ENCODE data around the gene ZMYND10. TPM values are rescaled to one million over a fixed set of nuclear protein-coding genes. Genes with fewer than 3 reads are reported as not detected.
"Not testable (repeated sequence)": the region's sequence is repeated elsewhere in the genome, so short reads cannot be mapped to it uniquely, and the experiment has no call there.

The ZMYND10 gene
- total RNA-seq, 1 experiment from 2014 or later, result 0.67 TPM

- BruUV-seq (replicated peaks), result no TSS peak
- ChIA-PET POLR2A (ENCODE audit: low non-redundant PET) (no interaction called here), CTCF (no interaction called here)
- DNase-seq (ENCODE audit: low spot score), result no peak
- Histone ChIP-seq H3K27me3 (replicated peaks; ENCODE audit: insufficient read depth, low read depth, low read length, poor library complexity) (no peaks in the 10 kb centered on the region), H3K36me3 (ENCODE audit: insufficient read depth, low read length, poor library complexity, severe bottlenecking) (no peaks in the 10 kb centered on the region), H3K9me3 (ENCODE audit: low read depth, low read length, poor library complexity, severe bottlenecking) (no peaks in the 10 kb centered on the region), H3K27ac (ENCODE audit: low read depth, low read length, poor library complexity, severe bottlenecking) (no peak overlapping the region), H3K4me3 (ENCODE audit: low read depth, low read length, poor library complexity, severe bottlenecking) (no peak overlapping the region), H3K4me1 (ENCODE audit: insufficient read depth, low read length, poor library complexity, severe bottlenecking) (peaks cover under 1% of the 10 kb centered on the region)
- no peak for TF ChIP-seq CTCF (conservative IDR thresholded peaks at IDR 0.05; ENCODE audit: low read depth, low read length)
- no peak for TF ChIP-seq EZH2 (IDR thresholded peaks at IDR 0.05; ENCODE audit: borderline replicate concordance, low read depth, low read length, poor library complexity, severe bottlenecking)
- intact Hi-C loops (cut with micrococcal nuclease; ENCODE audit: unreplicated experiment), result no loop called here
Observed at GRCh38 chr3:50316657-50317242, 28.8 kb downstream of the ZMYND10 start.

- no TSS peak for BruUV-seq (replicated peaks)
- ChIA-PET CTCF (no interaction called here), POLR2A (ENCODE audit: low non-redundant PET) (no interaction called here)
- H3K27me3 ChIP-seq (replicated peaks; ENCODE audit: insufficient read depth, low read depth, low read length, poor library complexity), result no peaks in the 10 kb centered on the region
- no peak overlapping the region for H3K4me3 ChIP-seq (ENCODE audit: low read depth, low read length, poor library complexity, severe bottlenecking)
- no peak for DNase-seq (ENCODE audit: low spot score)
- H3K27ac ChIP-seq (ENCODE audit: low read depth, low read length, poor library complexity, severe bottlenecking), result no peak overlapping the region
- H3K36me3 ChIP-seq (ENCODE audit: insufficient read depth, low read length, poor library complexity, severe bottlenecking), result no peaks in the 10 kb centered on the region
- no peaks in the 10 kb centered on the region for H3K9me3 ChIP-seq (ENCODE audit: low read depth, low read length, poor library complexity, severe bottlenecking)
- no peak for TF ChIP-seq EZH2 (IDR thresholded peaks at IDR 0.05; ENCODE audit: borderline replicate concordance, low read depth, low read length, poor library complexity, severe bottlenecking)
- TF ChIP-seq CTCF (conservative IDR thresholded peaks at IDR 0.05; ENCODE audit: low read depth, low read length), result no peak
- H3K4me1 ChIP-seq (ENCODE audit: insufficient read depth, low read length, poor library complexity, severe bottlenecking), result no peaks in the 10 kb centered on the region
- intact Hi-C loops (cut with micrococcal nuclease; ENCODE audit: unreplicated experiment), result no loop called here
Observed at GRCh38 chr3:50314816-50315215, 30.7 kb downstream of the ZMYND10 start.

- ChIA-PET CTCF (no interaction called here), POLR2A (ENCODE audit: low non-redundant PET) (no interaction called here)
- TF ChIP-seq EZH2 (IDR thresholded peaks at IDR 0.05; ENCODE audit: borderline replicate concordance, low read depth, low read length, poor library complexity, severe bottlenecking), result no peak
- no peak for TF ChIP-seq CTCF (conservative IDR thresholded peaks at IDR 0.05; ENCODE audit: low read depth, low read length)
- Histone ChIP-seq H3K36me3 (ENCODE audit: insufficient read depth, low read length, poor library complexity, severe bottlenecking) (no peaks in the 10 kb centered on the region), H3K4me1 (ENCODE audit: insufficient read depth, low read length, poor library complexity, severe bottlenecking) (no peaks in the 10 kb centered on the region), H3K27ac (ENCODE audit: low read depth, low read length, poor library complexity, severe bottlenecking) (no peak overlapping the region), H3K4me3 (ENCODE audit: low read depth, low read length, poor library complexity, severe bottlenecking) (no peak overlapping the region), H3K27me3 (replicated peaks; ENCODE audit: insufficient read depth, low read depth, low read length, poor library complexity) (no peaks in the 10 kb centered on the region), H3K9me3 (ENCODE audit: low read depth, low read length, poor library complexity, severe bottlenecking) (no peaks in the 10 kb centered on the region)
- intact Hi-C loops (cut with micrococcal nuclease; ENCODE audit: unreplicated experiment), result no loop called here
- no peak for DNase-seq (ENCODE audit: low spot score)
- no TSS peak for BruUV-seq (replicated peaks)
Observed at GRCh38 chr3:50314342-50314741, 31.2 kb downstream of the ZMYND10 start.

GRCh38 chr3:50312041-50312440 is 33.5 kb downstream of the ZMYND10 start:
- POLR2A ChIA-PET (ENCODE audit: low non-redundant PET), result not testable (repeated sequence)

More at GRCh38 chr3:50312041-50312440, 33.5 kb downstream of the ZMYND10 start:
- H3K9me3 ChIP-seq (ENCODE audit: low read depth, low read length, poor library complexity, severe bottlenecking); DNase-seq (ENCODE audit: low spot score); H3K27me3 ChIP-seq (replicated peaks; ENCODE audit: insufficient read depth, low read depth, low read length, poor library complexity); H3K36me3 ChIP-seq (ENCODE audit: insufficient read depth, low read length, poor library complexity, severe bottlenecking); H3K4me3 ChIP-seq (ENCODE audit: low read depth, low read length, poor library complexity, severe bottlenecking); BruUV-seq (replicated peaks); H3K4me1 ChIP-seq (ENCODE audit: insufficient read depth, low read length, poor library complexity, severe bottlenecking); intact Hi-C loops (cut with micrococcal nuclease; ENCODE audit: unreplicated experiment); CTCF ChIA-PET; H3K27ac ChIP-seq (ENCODE audit: low read depth, low read length, poor library complexity, severe bottlenecking): not testable (repeated sequence)

Data from A673 (cell line).